Measurements from ENCODE around the gene NSMCE4A. TPM values are rescaled to one million over a fixed set of nuclear protein-coding genes. Genes with fewer than 3 reads are reported as not detected.
"Not testable (repeated sequence)": the region's sequence is repeated elsewhere in the genome, so short reads cannot be mapped to it uniquely, and the experiment has no call there.

Gene NSMCE4A
- total RNA-seq, 1 donor from 2014 or later = 38.8 TPM

DNA sequence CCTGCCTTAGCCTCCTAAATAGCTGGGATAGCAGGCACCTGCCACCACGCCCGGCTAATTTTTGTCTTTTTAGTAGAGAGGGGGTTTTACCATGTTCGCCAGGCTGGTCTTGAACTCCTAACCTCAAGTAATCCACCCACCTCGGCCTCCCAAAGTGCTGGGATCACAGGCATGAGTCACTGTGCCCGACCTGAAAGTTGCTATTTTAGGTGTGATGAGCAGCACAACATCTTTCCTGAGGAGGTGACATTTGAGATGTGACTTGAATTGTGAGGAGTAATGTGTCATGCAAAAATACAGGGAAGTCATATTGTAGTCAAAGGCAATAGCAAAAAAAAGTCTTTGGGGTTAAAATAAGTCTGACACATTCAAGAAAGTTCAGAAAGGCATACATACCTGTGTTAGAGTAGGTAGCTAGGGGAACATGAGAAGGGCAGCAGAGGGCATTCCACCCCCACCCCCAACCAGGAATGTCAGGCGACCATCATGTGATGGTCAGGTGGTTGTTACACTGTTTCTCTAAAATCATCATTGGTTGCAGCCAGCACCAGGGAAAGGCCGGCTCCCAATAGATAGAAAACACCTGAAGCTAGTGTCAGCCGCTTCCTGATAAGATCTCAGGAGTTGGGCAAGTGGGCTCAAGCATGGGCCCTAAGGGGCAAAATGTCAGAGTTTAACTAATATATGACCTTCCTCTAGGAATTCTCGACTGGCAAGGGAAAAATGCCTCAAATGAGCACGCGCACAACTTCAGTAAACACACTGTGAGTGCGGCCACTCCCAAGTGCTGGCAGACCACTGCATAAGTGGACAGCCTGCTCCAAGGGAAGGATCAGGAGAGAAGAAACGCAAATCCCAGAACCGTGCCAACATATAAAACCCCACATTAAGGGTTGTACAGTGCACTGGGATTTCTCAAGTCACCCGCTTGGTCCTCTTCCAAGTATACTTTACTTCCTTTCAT is 13.6 kb upstream of the NSMCE4A start, which contains the start of gene TACC2:
TSS of gene TACC2 (plus strand) at position 803 of the 964 bp plus-strand sequence. CDS start 32,819 bp downstream, outside the sequence.
- DNase-seq (ENCODE audit: low spot score) = no peak

DNA sequence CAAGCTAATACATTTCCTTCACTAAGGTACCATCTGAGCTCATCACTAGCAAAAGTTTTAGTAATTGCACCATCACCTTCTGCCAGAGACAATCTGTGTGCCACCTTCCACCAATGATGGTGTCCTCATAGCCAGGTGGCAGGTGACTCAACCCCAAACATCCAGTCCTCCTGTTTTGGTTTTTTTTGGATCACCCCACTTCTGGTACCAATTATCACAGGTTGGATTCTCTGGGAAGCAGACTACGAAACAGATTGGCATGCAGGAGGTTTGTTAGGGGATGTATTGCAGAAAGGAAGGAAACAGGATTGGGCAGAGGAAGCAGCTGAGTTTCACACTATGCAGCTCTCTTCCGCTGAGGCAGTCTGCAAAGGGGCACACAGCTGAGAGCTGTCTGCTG is 9.4 kb upstream of the NSMCE4A start:
- no peak for DNase-seq (ENCODE audit: low spot score)

DNA sequence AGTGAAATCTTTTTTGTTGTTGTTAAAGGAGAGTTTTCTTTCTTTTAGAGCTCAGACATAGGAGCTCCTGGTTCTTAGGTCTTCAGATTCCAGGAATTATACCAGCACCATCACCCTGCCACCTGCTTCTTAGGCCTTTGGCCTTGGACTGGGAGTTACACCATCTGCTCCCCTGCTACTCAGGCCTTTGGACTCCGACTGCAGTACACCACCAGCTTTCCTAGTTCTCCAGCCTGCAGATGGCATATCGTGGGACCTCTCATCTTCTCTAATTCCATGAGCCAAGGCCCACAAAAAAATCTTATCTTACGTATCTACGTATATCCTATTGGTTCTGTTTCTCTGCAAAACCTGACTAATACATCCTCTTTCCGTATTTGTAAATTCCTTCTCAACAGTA is 8.8 kb upstream of the NSMCE4A start:
- no peak for DNase-seq (ENCODE audit: low spot score)

DNA sequence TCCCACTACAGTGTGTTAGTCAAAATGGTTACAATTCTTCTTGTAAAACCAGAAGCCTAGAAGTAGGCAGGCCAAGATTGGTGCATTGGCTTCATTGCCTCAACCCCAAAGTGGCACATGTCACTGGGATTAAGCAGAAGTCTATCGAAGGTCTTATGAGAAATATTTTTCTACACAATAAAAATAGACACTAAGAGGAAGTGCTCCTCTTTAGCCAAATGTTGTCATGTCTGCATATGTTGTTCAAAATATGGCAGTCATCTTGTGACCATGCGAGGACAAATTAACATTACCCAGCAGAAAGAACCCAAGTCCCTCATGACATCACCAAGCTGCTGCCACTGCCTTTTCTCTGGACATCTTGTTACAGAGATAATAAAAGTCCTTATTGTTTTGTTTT is 6.3 kb upstream of the NSMCE4A start:
- DNase-seq (ENCODE audit: low spot score) = no peak

DNA sequence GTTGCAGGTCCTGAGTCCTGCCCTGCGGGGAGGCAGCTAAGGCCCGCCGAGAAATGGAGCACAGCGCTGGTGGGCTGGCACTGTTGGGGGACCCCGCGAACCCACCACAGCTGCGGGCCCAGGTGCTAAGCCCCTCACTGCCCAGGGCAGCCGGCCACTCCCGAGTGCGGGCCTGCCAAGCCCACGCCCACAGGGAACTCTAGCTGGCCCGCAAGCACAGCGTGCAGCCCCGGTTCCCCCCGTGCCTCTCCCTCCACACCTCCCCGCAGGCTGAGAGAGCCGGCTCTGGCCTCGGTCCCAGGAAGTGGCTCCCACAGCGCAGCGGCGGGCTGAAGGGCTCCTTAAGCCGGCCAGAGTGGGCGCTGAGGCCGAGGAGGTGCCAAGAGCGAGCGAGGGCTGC is 3.5 kb upstream of the NSMCE4A start:
- DNase-seq (ENCODE audit: low spot score) = no peak

DNA sequence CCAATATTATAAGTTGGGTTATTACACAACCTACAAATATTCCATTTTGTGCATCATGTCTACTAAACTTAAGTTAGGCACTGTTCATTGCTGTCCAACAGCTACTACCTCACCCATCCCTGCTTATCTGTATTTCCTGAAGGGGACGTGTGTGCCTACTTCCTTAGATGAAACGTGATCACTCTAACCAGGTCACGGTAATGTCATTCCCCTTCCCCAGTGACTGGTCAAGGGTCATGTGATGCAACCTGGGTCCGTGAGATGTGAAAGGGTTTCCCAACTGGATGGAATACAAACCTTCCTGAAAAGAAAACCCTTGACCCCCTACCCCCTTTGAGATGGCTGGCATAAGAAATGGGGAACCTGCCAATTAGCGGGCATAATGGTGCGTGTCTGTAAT is 1.6 kb upstream of the NSMCE4A start:
- DNase-seq (ENCODE audit: low spot score) = no peak

DNA sequence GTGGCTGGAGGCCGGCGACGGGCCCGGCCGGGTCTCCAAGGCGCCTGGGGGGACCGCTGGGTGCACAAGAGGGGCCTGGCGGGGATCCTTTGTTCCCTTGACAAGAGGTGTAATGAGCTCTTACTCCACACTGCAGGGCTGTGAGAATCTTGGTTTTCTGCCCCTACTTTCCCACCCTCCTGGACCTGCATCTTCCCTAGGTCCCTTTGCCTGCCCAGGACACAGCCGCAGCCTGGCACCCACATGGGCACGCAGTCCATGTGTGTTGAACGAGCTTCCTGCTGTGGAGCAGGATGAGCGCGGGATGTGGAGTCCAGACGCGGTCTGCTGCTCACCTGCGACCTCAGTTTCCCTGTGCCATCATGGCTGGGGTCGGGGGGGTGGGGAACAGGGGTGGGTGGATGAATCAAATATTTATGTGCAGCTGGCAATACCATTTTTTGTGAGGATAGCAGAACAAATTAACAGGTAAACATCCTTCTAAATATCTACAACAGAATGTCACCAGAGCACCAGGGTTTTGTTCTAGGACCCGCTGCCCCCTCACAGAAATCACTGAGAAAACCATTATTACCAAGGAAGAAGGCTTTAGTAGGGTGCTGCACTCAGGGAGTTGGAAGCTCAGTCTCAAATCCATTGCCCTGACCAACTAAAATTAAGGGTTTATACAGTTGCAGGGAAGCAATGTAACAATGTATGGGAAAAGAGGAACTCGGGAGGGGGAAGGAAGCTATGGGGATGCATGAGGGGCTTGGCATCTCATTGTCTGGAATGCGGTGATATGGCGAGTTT is 474 bp upstream of the NSMCE4A start:
- no peak for DNase-seq (ENCODE audit: low spot score)

DNA sequence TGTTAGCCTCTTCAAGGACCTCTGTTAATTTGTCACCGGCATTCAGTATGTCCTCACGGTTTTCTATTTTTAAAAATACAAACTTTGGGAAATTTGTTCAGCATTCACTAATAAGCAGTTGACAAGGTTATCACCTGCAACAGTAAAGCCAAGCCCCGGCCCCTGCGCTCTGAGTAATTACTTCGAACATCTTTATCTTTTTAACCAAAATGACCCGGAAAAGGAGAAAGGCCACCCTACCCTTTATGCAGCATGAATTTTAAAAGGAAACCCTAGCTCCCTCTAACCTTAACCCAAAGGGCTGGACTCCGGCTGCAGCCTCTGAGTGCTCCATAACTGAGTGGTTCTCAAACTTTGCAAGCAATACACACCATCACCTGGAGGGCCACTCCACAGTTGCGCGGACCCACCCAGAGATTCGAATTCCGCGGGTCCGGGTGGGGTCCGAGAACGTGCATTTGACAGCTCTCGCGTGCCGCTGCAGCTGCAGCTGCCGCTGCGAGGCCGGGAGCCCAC is 940 bp downstream of the NSMCE4A start:
- no peak for DNase-seq (ENCODE audit: low spot score)

DNA sequence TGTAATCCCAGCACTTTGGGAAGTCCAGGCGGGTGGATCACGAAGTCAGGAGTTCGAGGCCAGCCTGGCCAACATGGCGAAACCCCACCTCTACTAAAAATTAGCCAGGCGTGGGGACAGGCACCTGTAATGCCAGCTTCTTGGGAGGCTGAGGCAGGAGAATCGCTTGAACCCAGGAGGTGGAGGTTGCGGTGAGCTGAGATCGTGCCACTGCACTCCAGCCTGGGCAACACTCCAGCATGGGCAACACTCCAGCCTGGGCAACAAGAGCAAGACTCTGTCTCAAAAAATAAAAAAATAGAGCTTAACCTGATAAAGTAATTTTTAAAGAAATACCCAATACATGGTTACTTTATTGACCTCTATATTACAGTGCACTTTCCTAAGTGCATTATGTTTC is 5.9 kb downstream of the NSMCE4A start:
- DNase-seq (ENCODE audit: low spot score) = not testable (repeated sequence)

DNA sequence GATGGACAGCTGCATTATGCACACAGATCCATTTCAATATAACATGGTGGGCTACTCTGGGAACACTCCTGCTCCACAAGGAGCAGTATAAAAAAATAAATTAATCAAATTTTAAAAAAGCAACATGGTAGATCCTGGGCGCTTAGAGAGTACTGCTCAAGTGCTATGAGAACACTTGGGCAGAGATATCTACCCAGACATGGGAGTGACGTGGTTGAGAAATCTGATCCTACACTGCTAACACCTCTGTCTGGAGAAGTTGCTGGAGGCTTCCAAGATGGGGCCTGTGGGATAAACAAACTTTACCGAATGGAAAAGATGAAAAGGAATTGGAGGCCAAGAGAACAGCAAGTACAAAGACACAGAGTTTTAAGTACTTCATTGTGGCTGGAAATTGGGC is 9.0 kb downstream of the NSMCE4A start:
- no peak for DNase-seq (ENCODE audit: low spot score)

DNA sequence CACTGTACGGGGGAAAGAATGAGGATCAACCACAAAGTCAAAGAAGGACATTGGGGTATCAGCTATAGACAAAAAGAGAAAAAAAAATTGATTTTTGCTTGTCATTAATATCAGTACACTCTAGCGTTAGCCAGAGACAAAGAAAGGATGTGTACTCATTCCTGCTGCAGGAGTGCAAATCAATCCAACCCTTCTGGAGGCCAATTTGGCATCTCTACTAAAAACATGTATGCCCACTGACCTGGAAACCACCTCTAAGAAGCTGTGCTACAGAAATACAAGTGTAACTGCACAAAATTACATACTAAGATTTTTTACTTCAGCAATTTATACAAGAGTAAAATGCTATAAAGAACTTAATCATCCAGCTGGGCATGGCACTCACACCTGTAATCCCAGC is 13.6 kb downstream of the NSMCE4A start:
- DNase-seq (ENCODE audit: low spot score) = no peak

DNA sequence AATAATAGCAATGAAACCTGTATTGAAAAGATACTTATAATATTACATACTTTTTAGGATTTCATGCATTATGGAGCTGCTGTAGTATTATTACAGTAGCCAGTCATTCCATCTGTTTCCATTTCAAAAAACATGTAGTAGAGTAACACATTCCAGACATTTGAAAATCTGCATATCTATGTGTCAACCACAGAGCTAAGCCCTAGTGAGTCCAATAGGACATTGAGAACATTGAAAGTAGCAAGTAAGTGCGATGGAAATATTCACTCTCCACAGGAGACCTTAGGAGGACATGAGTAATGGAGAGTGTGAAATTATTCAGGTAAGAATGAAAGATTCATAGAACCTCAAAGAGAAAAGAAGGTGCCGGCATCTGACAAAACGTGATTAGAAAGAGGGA is 15.3 kb downstream of the NSMCE4A start:
- no peak for DNase-seq (ENCODE audit: low spot score)

DNA sequence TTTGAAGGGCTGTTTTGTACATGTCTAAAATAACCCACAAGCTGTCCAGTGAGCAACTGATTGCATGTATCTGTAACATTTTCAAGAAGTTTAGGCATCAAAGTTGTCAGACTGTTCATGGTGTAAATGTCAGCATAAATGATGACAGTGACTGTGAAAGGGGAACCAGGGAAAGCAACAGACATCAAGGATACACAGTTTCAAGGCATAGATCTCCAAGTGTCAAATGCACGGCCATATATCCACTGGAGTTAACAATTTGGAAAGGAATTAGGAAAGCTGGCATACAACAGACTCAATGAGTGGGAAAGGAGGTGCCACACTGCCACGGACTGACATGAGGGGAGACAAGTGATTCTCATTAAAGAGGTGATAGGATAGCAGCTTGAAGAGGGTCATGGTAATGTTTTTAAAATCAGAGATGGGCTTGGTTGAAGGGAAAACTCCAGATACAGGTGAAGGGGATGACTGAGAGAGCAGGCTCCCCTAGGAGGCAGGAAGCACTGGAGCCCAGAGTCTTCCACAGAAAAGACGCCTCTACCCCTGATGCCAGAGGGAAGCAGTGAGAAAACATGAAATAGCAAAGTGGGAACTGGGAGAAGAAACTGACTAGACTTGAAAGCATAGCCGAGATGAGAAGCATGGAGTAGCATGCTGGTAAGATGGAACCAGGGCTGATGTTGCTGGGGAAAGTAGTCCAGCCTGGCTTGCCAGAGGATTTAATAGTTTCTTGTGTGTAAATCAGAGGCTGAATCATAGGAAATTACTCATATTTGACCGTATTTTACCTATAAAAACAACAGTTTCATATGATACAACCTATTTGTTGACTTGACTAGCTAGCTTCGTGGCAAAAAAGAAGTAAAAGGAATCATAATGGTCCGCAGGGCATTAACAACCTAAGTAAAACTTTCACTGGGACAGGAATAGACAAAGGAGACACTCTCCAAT is 18.6 kb downstream of the NSMCE4A start:
- DNase-seq (ENCODE audit: low spot score) = no peak

DNA sequence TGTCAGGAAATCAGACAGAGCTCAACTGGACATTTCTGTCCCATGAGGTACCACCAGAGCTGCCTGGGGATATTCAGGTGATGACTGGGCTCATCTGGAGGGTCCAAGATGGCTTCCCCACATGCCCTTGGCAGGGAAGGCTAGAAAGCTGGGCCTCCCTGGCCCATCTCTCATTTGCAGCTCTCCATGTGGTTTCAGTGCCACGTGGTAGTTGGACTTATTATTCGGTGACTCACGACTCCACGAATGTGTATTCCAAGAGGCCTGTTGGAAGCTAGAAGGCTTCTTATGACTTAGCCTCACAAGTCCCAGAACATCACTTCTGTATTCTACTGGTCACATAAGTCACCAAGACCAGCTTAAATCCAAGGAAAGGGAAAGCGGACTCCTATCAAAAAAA is 22.8 kb downstream of the NSMCE4A start:
- DNase-seq (ENCODE audit: low spot score) = no peak

DNA sequence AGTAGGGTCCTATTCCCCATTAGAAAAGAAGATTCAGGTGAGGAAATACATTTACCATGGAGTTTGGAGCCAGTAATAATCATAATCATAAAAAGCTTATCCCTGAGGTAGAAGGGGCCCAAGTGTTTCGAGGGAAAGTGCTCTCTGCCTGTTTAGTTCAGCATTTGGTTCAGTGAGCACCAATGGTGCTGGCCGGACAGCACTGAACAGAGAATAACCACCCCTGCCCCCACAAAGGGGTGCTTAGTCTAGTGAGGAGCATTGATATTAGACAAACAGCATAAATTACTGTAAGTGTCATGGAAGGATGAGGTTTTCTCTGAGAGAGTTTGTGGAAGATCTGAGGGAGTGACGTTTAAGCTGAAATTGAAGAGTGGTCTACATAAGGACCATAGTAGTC is 25.6 kb downstream of the NSMCE4A start:
- DNase-seq (ENCODE audit: low spot score) = no peak

DNA sequence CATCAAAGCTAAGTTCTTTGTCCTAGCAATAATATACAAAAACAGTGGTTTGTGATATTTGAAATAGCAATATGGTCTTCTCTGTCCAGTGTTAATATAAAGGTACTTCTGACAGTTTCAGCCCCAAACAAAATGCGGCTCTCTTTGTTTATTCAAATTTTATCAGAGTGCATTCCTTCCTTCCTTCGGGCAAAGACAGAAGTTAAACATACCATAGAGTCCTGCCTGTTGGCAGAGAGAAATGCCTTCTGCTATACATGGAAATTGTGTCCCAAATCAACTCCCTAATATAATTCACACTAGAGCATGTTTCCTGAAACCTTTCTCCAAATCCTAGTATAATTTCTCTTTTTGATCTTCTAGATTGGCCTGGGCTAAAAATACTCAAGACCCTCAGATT is 26.0 kb downstream of the NSMCE4A start:
- no peak for DNase-seq (ENCODE audit: low spot score)

DNA sequence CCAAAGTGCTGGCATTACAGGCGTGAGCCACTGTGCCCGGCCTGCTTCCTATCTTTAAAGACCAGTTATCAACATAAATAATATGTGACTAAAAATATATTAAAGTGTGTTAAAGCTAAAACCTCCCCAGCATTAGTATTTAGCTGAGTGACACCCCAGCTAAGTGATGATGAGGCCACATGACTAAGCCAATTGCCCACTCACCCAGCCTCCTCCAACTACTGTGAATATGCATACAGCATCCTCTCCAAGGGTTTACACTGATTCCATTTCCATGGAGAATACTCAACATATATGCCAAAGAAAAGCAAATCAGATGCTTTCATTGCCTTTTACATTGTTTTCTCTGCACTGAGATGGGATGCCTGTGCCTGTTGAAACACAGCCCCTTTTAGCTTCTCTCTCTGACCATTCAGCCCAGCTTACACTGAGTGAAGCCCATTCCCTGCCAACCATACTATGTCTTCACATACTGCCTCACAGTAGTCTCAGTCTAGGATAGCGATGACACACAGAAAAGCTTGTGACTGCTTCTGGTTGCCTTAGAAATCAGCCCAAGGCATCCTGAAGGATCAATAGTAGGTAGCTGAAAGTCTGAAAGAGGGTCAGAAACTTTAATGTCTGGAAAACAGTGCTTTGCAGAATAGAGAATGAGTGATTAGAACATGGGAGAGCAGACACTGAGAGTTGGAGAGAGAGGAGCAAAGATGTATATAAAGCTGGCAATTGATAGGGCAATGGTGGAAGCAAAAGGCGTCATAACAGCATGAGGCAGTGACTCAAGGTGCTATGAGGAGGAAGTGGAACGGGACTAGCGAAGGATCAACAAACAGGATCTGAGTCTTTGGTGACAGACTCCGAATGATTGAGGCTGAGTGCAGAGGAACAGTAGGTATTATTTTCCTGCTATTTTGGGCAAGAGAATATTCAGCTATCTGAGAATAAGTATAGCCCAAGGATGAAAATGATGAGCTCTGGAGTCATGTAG is 27.4 kb downstream of the NSMCE4A start:
- no peak for DNase-seq (ENCODE audit: low spot score)

DNA sequence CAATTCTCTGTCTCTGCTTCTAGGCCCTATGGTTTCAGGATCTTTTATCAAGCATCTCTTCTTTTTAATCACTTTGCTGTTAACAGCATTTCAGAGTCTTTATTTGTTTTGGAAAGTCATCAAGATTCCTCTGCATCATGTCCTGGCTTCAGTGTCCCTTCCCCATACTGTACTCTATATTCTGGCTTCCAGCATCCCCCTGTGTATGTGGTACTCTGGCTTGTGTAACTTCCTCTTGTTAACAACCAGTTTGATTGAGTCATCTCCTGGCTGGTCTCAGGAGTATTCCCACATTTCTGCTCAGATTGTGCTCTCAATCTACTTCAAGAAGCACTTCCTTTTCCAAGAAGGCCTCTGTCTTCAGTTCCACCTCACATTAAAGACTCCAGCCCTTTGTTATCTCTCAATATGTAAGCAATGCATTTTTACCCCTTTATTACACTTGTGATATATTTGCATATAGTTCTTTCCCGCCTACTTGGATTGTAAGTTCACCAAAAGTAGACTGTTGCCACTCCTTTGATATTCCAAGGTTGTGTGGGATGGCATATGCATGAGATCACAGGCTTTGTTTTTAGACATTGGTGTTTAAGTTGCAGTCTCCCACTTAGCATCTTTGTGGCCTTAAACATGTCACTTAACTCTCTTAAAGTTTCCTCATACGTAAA is 32.1 kb downstream of the NSMCE4A start:
- DNase-seq (ENCODE audit: low spot score) = peak; percentile 53

DNA sequence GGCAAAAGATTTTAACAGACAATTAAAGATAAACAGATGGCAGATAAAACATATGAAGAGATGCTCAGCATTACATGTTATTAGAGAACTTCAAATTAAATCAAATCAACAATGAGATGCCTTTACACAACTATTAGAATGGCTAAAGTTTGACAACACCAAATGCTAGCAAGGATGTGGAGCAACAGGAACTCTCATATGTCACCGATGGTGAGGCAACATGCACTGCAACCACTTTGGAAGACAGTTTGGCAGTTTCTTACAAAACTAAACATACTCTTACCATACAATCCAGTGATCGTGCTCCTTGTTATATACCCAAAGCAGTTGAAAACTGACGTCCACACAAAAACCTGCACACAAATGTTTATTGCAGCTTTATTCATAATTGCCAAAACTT is 33.5 kb downstream of the NSMCE4A start:
- no peak for DNase-seq (ENCODE audit: low spot score)

Measured in umbilical cord (tissue), 2 donors.